GM21360 (cell line): Measurements from ENCODE around the gene RNF180.

ENCODE experiments used
- ATAC-seq: cut with Tn5 transposase; IDR thresholded peaks from one replicate; pipeline ENCODE4 v1.9.1; 2021; ENCODE audit warnings: mild to moderate bottlenecking, moderate library complexity; ENCODE audit not compliant: unreplicated experiment

The RNF180 gene, protein sequence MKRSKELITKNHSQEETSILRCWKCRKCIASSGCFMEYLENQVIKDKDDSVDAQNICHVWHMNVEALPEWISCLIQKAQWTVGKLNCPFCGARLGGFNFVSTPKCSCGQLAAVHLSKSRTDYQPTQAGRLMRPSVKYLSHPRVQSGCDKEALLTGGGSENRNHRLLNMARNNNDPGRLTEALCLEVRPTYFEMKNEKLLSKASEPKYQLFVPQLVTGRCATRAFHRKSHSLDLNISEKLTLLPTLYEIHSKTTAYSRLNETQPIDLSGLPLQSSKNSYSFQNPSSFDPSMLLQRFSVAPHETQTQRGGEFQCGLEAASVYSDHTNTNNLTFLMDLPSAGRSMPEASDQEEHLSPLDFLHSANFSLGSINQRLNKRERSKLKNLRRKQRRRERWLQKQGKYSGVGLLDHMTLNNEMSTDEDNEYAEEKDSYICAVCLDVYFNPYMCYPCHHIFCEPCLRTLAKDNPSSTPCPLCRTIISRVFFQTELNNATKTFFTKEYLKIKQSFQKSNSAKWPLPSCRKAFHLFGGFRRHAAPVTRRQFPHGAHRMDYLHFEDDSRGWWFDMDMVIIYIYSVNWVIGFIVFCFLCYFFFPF

DNA sequence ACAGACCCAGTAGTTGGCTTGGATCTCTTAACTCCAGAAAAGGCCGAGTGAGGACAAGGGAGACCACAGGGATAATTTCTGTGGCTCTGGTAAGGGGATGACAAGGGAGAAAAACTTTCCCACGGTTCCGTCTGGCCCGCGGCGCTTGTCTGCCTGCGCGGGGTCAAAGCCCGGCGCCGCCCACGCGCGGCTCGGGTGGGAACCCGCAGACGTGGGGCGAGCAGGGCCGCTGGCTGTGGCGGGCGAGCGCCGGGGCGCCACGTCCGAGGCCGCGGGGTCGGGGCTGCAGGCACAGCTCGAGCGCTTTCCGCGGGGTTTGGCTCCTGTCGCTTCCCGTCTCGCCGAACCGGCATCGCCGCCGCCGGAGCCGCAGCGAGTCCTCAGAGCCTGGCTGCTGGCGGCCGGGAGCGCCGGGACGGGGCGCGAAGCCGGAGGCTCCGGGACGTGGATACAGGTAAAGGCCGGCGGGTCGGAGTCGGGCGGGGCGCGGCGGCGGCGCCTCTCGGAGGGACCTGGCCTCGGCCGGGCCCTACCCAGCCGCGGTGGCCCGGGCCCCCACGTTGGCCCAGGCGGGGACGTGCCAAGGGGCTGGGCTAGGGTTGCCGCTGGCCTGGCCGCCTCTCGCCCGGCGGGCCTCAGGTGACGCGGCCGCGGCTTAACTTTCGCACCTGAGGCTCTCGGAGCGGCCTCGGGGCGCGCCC is at the start of gene RNF180:
Gene RNF180, plus strand, starts transcription at position 344 of the 701 bp plus-strand sequence. CDS start 34,965 bp downstream, outside the sequence.
- no peak for ATAC-seq

DNA sequence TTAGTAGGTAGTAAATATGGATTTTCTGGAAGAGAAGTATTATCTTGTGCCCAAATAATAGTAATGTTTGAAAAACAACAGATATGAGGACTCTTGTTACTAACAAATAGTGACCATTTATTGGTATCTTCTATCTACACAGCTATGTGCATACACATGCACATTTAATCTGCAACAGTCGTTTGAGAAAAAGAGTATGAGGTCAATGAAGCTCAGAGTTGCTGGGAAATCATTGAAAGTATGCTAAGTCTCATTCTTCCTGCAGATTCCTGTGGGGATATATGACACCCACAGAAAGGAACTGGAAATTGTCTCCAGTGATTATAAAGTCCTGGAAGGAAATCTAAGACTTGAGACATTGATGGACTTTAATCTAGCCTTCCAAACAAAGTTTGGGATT is 40.1 kb upstream of the RNF180 start:
- ATAC-seq = no peak

DNA sequence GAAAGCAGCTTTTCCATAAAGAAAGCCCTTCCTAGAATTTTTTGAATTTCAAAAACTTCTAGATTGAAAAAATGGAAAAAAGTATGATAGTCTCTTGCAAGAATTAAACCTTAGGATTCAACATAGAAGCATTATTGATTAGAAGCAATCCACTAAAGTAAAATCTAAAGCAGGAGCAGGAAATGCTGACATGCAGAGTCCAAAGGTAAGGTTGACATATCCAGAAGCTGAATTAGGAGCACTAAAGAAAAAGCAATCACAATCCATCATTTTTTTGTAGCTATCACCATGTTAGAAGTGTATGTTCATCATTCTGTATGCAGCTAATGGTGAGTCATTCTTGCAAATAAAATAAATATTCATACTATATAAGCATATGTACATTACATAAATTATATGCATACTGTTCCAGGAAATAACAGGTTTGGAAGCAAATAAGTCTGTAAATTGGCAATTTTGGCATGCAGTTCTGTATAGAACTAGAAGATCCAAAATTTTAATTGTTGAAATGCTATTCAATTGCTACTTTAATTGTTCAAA is 39.4 kb upstream of the RNF180 start:
- no peak for ATAC-seq

DNA sequence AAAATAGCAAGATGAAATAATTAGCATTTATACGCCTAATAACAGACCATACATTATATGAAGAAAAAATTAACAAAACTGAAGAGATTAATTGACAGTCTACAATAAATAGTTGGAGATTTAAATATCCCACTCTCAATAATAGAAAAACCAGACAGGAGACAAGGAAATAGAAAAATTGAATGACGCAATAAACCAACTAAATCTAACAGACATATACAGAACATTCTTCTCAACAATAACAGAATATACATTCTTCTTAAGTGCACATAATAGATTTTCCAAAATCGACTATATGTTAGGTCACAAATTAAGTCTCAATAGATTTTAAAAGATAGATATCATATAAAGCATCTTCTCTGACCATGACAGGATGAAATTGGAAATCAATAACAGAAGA is 25.6 kb upstream of the RNF180 start:
- no peak for ATAC-seq

DNA sequence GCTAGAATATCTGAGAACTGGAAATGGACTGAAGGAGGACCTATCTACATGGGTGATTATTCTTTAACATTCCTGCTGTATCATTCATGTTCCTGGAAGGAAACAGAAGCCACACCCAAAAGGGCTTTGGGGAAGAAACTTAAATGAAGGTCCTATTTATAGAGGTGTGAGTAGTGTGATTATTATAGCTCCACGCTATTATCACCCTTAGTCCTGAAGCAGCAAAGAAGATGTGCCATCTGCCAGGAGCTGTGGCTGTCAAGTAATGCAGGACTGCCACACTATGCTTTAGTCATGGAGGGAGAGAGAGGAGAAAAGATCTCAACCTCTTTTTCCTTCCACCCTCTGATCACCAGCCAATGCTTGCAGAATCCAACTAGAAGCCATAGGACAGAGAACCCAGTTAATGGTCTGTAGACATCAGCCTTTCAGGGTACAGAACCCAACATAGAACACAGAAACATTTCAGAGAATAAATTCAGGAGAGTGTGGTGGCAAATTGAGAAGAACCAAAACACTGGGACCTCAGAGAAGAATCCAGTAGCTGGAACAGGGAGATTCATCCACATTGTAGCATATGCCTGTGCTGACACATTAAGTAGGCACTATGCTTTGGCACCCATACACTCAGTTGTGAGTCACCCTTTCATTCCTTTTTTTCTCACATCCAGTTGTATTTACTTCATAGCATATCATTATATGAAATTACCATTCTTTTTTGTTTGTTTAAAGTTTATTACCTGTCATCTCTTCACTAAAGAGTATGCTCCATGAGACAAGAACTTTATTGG is 21.0 kb upstream of the RNF180 start:
- no peak for ATAC-seq

DNA sequence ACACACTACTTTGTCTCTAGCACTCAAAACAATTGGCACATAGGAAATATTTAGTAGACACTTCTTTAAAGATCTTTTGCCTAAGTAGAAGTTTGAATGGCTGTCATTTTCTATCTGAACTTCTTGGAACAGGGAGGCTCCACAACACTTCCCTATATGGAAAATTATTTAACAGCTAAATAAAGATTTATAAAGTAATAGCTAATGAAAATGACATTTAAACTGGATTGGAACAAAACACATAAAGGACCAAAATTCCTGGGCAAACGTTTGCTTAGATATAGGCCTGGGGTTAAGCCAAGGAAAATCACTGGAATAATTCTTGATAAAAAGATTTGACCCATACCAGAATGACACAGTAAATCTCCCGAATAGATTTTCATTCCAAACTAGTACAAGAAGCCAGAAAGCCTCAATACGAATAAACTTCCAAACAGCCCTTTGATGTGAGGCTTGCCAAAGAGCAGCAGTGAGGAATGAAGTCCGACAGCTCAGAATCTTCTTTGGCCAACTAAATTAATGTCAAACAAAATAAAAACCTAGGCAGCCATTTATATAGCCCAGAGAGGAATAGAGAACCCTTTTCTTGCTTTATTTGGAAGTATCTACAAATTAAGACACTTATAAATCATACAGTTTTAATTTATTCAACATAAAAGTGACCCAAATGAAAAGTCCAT is 20.3 kb upstream of the RNF180 start:
- no peak for ATAC-seq

DNA sequence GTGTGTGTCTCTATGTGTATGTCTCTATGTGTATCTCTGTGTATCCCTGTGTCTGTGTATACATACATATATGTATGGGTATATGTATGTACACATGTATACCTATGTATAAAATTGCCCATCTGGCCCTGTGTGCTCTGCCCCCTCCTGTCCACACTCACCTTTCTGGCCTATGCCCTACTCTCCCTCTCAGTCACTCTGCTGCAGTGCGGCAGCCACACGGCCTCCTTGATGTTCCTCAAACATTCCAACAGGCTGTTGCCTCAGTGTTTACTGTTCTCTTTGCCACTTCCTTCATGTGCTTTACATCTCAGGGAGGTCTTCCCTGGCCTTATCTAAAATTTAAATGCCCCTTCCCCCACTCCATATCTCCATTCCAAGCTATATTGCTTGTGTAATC is 18.3 kb upstream of the RNF180 start:
- no peak for ATAC-seq

DNA sequence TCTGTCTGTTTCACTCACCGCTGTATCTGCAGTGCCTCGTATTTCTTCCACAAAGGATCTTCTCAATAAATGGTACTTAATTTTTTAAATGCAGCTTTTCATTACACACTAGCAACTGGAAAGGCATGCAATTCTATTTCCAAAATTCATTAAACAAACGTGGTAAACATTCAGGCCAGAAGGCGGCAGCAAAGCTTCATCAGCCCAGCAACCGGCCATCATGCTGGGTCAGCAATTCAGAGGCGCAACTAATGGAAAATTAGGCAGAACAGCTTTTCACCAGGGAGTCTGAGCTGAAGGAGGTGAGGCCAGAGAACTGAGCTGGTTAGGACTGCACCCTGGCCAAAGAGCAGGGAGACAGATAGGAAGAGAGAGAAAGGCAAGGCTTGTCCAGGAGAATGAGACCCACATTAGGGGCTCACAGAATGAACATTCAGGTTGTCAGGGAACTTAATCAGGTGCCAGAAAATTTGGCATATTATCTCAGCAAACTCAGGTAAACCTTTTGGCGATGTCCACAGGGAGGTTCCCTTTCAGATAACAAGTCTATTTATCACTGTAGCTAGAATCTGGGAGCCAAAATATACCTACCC is 17.7 kb upstream of the RNF180 start:
- peak; percentile 59 for ATAC-seq

DNA sequence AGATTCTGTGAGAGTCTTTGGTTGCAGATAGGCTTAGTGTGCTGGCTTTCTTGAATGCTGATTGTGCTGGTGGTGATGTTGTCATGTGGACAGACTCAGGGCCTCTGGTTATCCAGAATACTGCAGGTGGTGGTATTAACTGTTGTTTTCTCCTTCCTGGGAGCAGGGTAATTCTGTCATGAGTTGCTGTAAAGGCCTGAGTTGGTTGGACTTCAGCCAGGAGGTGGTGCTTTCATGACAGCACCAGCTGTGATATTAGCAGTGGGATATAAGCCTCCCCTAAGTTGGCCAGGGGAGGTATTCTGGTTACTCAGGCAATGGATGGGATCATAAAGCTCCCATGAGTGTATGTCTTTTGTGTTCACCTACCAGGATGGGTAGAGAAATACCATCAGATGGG is 16.4 kb upstream of the RNF180 start:
- no peak for ATAC-seq

DNA sequence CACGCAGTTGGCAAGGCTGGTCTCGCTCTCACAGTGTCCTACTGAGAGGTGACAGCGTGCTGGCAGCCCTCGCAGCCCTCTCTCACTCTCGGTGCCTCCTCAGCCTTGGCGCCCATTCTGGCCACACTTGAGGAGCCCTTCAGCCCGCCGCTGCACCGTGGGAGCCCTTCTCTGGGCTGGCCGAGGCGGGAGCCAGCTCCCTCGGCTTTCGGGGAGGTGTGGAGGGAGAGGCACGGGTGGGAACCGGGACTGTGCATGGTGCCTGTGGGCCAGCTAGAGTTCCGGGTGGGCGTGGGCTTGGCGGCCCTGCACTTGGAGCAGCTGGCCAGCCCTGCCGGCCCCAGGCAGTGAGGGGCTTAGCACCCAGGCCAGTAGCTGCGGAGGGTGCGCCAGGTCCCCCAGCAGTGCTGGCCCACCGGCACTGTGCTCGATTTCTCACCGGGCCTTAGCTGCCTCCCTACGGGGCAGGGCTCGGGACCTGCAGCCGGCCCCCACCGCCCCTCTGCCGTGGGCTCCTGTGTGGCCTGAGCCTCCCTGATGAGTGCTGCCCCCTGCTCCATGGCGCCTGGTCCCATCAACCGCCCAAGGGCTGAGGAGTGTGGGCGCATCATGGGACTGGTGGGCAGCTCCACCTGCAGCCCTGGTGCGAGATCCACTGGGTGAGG is 15.7 kb upstream of the RNF180 start:
- ATAC-seq = no peak

DNA sequence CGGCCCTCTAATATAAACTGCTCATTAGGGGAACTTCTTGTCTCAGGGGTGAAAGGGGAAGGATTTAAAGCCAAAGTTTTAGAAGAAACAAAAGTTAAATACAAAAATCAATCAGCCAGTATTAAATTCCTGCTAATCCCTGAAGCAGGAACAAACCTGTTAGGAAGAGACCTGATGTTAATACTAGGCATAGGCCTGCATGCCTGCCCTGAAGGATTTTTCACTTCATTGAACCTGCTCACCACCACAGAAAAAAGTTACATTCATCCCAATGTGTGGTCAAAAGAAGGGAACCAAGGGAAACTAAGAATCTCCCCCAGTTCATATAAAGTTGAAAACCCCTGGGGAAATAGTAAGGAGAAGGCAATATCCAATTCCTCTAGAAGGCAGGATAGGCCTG is 9.4 kb upstream of the RNF180 start:
- no peak for ATAC-seq

DNA sequence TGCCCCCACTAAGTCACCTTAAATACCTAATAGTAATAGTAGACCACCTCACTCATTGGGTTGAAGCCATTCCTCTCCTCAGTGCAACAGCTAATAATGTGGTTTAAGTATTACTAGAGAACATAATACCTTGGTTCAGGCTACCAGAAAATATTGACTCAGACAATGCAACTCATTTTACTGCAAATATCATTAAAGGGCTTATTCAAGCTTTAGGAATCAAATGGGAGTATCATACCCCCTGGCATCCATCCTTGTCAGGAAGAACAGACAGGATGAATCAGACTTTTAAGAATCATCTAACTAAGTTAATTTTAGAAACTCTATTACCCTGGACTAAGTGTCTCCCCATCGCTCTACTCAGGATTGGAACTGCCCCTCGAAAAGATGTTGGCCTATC is 6.8 kb upstream of the RNF180 start:
- no peak for ATAC-seq

DNA sequence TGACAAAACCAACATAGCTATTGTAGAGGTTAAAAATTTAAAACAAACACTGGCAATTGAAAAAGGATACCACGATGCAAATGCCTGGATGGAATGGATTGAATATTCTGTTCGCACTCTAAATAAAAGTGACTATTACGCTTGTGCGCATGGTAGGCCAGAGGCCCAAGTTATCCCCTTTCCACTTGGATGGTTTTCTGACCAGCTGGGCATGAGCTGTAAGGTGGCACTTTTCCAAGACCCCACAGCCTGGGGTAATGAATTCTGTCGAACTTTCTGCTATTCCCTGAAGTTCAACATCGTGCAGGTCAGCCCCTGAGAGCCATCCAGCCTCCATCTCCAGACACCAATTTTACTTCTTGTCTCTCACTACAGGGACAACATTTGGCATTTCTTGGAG is 5.4 kb upstream of the RNF180 start:
- no peak for ATAC-seq

DNA sequence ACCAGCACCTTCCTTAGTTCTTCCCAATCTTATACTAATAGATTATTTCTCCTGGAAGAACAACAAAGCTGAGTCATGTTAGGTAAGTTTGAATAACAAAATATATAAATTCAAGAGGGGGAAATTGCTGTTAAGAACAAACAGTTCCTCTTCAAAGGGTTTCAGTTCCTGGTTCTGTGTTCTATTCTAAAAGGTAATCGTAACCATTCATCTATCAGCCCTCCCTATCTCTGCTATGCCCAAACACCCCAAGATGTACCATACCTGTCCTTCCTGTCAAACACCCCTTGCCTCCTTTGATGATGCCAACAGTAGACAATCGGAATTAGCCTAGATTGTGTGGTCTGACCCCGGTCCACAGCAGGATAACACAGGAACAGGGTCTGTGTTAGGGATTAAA is 4.2 kb upstream of the RNF180 start:
- ATAC-seq = no peak

DNA sequence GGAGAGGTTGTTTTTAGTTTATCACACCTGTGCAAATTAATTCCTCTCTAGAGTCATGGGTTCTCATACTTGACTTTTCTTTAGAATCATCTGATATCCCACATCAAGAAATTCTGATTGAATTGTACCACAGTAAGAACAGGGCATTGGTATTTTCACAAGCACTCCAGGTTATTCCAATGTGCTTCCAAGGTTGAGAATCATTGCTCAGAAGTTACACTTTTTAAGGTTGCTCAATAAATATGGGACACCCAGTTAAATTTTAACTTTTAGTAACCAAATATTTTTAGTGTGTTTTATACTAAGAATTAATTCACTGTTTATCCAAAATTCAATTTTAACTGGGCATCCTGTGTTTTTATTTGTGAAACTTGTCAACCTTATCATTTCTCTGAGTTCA is 2.5 kb upstream of the RNF180 start:
- ATAC-seq = no peak

DNA sequence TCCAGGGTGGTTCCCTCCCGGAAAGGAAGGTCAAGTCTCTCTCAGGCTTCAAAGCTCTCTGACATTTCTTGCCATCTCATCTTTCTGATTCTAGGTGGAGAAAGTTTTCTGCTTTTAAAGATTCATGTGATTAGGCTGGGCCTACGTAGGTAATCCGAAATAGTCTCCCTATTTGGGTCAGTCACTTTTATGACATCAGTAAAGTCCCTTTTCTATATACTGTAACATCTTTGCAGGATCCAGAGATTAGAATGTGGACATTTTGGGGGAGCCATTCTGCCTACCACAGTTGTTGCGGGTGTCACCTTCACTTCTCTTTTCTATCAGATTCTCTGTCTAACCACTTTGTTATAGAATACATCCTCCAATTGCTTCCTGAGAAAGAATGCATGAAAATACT is 1.9 kb upstream of the RNF180 start:
- ATAC-seq = no peak

DNA sequence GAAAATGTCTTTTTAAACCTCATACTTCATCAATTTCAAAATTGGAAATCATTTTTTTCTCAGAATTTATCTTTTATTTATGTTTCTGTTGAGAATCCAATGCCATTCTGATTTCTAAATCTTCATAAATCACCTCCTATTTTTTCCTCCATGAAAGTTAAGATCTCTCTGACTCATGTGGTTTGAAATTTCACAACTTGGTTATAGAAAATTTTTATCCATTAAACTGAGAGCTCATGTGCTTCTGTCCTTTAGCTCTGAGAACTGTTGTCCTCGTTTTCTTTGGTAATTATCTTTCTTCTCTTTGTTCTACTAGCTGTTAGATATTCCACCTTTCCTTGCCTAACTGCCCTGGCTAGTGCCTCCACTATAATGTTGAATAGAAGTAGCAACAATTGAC is 1.5 kb upstream of the RNF180 start:
- no peak for ATAC-seq

DNA sequence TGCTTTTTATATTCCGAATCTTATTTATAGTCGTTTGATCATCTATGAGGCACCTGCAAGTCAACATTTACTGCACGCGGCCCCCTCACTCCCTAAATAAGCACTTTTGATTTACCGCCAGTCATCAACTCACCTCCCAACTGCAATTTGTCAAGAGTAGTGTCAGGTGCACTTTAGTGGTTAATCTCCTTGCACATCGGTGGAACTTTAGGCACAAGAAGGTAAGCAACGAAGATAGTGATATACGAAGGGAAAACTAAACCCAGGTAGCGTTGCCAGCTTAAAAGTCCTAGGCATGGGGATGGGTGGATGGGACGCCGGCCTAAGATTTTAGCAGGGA is 513 bp upstream of the RNF180 start:
- ATAC-seq = no peak

DNA sequence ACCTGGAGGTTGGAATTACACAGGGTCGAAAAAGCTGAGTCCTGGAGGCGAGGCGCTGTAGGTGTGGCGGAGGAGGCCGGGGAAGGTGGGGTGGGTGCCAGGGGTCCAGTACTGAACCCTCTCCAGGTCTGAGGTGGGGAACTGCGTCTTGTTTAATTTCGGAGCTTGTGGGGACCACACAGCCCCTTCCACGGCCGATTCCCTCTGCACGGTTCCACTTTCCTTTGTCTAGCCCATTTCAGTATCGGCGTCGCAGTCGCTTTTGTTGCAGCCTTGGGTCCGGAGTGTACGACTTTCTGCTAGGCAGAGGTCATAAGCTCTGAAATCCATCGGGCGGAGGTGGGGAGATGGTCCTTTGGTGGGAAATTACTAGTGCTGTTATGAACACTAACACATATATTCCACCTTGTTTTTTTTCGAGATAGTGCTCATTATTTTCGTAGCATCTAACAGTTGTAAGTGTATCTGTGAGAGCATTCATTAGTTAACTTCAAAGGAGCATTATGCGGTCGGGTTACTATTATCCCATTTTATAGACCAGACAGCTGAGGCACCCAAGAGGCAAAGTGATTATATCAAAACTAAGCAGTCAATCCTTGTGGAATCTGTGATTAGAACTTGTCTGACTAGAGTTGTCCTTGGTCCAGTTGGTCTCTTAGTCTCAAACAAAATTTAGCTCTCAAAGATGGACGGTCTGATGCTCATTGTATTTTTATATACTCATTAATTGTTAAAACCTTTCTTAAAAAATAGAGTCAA is 737 bp downstream of the RNF180 start:
- ATAC-seq = no peak
